ENCODE measurements around the gene DCTN3.

The DCTN3 gene

DNA sequence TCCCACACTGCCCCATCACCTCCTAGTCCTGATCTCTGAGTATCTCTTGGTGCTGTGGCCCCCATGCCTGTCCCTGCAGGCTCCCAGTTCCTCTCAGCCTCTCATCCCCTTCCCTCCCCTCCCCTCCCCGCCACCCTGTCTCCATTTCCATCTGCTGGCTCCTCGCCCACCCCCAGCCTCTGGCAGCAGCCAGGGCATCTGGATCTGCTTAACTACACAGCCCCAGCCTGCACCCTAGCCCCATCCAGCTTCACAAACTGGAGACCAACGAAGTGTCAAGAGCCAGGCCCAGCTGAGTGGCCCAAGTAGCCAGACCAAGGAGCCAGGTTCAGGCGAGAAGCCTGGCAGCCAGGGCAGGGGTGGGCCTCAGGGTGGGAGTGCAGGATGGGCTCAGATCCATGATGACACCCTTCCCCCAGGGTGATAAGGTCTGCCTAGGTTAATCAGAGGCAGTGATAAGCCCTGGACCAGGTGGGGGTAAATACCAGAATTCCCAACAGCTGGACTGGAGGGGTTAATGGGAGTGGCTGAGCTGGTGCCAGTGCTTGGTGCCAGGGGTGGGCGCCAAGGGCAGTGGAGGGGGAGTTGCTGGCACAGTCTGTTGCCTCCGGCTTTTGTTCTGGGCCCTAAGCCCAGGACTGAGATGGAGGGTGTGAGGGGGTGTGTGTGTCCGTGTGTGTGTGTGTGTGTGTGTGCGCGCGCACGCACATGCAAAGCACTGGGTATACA lies 34.2 kb upstream of the DCTN3 start:
- H3K36me3 ChIP-seq (ENCODE audit: control insufficient read depth, insufficient read depth, low read length): peaks cover 9% of the 10 kb centered on the region

GRCh38 chr9:34653151-34654072 lies 33.1 kb upstream of the DCTN3 start:
- Histone ChIP-seq H3K27me3 (replicated peaks; ENCODE audit: control insufficient read depth, insufficient read depth, low read length) (no peaks in the 10 kb centered on the region), H3K36me3 (ENCODE audit: control insufficient read depth, insufficient read depth, low read length) (peaks cover 19% of the 10 kb centered on the region), H3K4me3 (replicated peaks; ENCODE audit: low read depth, low read length) (no peak overlapping the region)
- DNase-seq (ENCODE audit: extremely low read depth, insufficient read length): no peak
- TF ChIP-seq, protein P1, sequence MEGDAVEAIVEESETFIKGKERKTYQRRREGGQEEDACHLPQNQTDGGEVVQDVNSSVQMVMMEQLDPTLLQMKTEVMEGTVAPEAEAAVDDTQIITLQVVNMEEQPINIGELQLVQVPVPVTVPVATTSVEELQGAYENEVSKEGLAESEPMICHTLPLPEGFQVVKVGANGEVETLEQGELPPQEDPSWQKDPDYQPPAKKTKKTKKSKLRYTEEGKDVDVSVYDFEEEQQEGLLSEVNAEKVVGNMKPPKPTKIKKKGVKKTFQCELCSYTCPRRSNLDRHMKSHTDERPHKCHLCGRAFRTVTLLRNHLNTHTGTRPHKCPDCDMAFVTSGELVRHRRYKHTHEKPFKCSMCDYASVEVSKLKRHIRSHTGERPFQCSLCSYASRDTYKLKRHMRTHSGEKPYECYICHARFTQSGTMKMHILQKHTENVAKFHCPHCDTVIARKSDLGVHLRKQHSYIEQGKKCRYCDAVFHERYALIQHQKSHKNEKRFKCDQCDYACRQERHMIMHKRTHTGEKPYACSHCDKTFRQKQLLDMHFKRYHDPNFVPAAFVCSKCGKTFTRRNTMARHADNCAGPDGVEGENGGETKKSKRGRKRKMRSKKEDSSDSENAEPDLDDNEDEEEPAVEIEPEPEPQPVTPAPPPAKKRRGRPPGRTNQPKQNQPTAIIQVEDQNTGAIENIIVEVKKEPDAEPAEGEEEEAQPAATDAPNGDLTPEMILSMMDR (IDR thresholded peaks at IDR 0.05; ENCODE audit: insufficient read depth, low read length, poor library complexity, severe bottlenecking): no peak

More for the DNA sequence above, 34.2 kb upstream of the DCTN3 start:
- TF ChIP-seq, protein P1 (IDR thresholded peaks at IDR 0.05; ENCODE audit: insufficient read depth, low read length, poor library complexity, severe bottlenecking): no peak
- Histone ChIP-seq H3K4me3 (replicated peaks; ENCODE audit: low read depth, low read length) (no peak overlapping the region), H3K27me3 (replicated peaks; ENCODE audit: control insufficient read depth, insufficient read depth, low read length) (no peaks in the 10 kb centered on the region)
- no peak for DNase-seq (ENCODE audit: extremely low read depth, insufficient read length)

DNA sequence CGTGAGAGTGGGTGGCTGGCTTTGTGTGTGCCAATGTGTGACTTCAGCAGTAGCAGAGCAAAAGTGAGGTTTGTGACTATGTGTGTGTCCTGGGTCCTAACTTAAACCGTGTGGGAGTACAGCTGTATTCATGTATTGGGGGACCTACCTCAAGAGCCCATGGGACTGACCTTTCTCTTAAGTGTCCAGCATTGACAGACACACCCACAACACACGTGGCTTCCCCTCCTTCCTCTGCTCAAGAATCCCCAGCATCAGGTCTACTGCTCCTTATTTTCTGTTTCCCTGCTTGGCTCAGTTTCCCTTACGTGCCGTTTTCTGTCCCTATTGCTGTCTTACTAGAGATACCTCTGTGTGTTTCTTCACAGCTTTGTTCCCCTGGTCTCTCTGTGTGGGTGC lies 32.3 kb upstream of the DCTN3 start:
- TF ChIP-seq, protein P1 (IDR thresholded peaks at IDR 0.05; ENCODE audit: insufficient read depth, low read length, poor library complexity, severe bottlenecking): no peak
- no peak for DNase-seq (ENCODE audit: extremely low read depth, insufficient read length)
- Histone ChIP-seq H3K36me3 (ENCODE audit: control insufficient read depth, insufficient read depth, low read length) (peaks cover 19% of the 10 kb centered on the region), H3K27me3 (replicated peaks; ENCODE audit: control insufficient read depth, insufficient read depth, low read length) (no peaks in the 10 kb centered on the region), H3K4me3 (replicated peaks; ENCODE audit: low read depth, low read length) (peak overlapping the region; percentile 29; the same call in 1 of the 2 replicates)

GRCh38 chr9:34651876-34652601 lies 31.7 kb upstream of the DCTN3 start, which contains the start of gene IL11RA:
Gene IL11RA, plus strand, starts transcription at chr9:34652185. Its CDS starts 3,033 bp downstream, at chr9:34655218.
- Histone ChIP-seq H3K4me3 (replicated peaks; ENCODE audit: low read depth, low read length) (peak within 1 kb of the TSS; percentile 29; the same call in 1 of the 2 replicates), H3K27me3 (replicated peaks; ENCODE audit: control insufficient read depth, insufficient read depth, low read length) (no peaks in the 10 kb centered on the region), H3K36me3 (ENCODE audit: control insufficient read depth, insufficient read depth, low read length) (peaks cover 19% of the 10 kb centered on the region)
- TF ChIP-seq, protein P1 (IDR thresholded peaks at IDR 0.05; ENCODE audit: insufficient read depth, low read length, poor library complexity, severe bottlenecking): no peak
- DNase-seq (ENCODE audit: extremely low read depth, insufficient read length): no peak

GRCh38 chr9:34651321-34651720 lies 31.0 kb upstream of the DCTN3 start:
- peaks cover 19% of the 10 kb centered on the region for H3K36me3 ChIP-seq (ENCODE audit: control insufficient read depth, insufficient read depth, low read length)
- H3K27me3 ChIP-seq (replicated peaks; ENCODE audit: control insufficient read depth, insufficient read depth, low read length): no peaks in the 10 kb centered on the region
- H3K4me3 ChIP-seq (replicated peaks; ENCODE audit: low read depth, low read length): no peak overlapping the region
- DNase-seq (ENCODE audit: extremely low read depth, insufficient read length): no peak
- TF ChIP-seq, protein P1 (IDR thresholded peaks at IDR 0.05; ENCODE audit: insufficient read depth, low read length, poor library complexity, severe bottlenecking): no peak
